ENCODE measurements around the gene GBP4.
"Not testable (repeated sequence)": the region's sequence is repeated elsewhere in the genome, so short reads cannot be mapped to it uniquely, and the experiment has no call there.

Gene GBP4, protein sequence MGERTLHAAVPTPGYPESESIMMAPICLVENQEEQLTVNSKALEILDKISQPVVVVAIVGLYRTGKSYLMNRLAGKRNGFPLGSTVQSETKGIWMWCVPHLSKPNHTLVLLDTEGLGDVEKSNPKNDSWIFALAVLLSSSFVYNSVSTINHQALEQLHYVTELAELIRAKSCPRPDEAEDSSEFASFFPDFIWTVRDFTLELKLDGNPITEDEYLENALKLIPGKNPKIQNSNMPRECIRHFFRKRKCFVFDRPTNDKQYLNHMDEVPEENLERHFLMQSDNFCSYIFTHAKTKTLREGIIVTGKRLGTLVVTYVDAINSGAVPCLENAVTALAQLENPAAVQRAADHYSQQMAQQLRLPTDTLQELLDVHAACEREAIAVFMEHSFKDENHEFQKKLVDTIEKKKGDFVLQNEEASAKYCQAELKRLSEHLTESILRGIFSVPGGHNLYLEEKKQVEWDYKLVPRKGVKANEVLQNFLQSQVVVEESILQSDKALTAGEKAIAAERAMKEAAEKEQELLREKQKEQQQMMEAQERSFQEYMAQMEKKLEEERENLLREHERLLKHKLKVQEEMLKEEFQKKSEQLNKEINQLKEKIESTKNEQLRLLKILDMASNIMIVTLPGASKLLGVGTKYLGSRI

GRCh38 chr1:89198491-89199072 lies at the start of gene GBP4:
TSS of gene GBP4 (minus strand) at chr1:89198942. CDS start at chr1:89198834, 108 bp downstream.
- Histone ChIP-seq H3K4me1 (ENCODE audit: control insufficient read depth in 1 of 2, insufficient read depth in 1 of 2, low read depth in 1 of 2, low read length in 1 of 2) (peaks cover 4 to 20% of the 10 kb centered on the region in 2 experiments), H3K27me3 (peaks cover 36% of the 10 kb centered on the region), H3K9me3 (no peaks in the 10 kb centered on the region), H3K27ac (peak within 1 kb of the TSS; percentile 57), H3K4me3 (ENCODE audit: low read depth in 1 of 2, low read length in 1 of 2) (peak within 1 kb of the TSS; percentile 29 to 51), H3K36me3 (no peaks in the 10 kb centered on the region)
- TF ChIP-seq, protein P1, sequence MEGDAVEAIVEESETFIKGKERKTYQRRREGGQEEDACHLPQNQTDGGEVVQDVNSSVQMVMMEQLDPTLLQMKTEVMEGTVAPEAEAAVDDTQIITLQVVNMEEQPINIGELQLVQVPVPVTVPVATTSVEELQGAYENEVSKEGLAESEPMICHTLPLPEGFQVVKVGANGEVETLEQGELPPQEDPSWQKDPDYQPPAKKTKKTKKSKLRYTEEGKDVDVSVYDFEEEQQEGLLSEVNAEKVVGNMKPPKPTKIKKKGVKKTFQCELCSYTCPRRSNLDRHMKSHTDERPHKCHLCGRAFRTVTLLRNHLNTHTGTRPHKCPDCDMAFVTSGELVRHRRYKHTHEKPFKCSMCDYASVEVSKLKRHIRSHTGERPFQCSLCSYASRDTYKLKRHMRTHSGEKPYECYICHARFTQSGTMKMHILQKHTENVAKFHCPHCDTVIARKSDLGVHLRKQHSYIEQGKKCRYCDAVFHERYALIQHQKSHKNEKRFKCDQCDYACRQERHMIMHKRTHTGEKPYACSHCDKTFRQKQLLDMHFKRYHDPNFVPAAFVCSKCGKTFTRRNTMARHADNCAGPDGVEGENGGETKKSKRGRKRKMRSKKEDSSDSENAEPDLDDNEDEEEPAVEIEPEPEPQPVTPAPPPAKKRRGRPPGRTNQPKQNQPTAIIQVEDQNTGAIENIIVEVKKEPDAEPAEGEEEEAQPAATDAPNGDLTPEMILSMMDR (IDR thresholded peaks at IDR 0.05), result no peak

DNA sequence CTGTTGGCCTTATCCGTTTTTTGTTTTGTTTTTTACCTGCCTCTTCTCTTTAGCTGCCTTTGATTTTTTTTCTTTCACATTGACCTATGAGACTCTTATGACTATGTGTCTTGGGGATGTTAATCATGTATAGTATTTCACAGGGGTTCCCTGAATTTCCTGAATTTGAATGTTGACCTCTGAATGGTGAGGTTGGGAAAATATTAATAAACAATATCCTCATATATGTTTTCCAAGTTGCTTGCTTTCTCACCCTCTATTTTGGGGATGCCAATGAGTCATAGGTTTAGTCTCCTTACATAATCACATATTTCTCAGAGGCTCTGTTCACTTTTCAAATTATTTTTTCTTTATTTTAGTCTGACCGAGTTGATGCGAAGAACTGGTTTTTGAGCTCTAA lies 44.3 kb upstream of the GBP4 start:
- H3K27me3 ChIP-seq, result no peaks in the 10 kb centered on the region
- H3K4me3 ChIP-seq (ENCODE audit: low read depth in 1 of 2, low read length in 1 of 2), result no peak overlapping the region
- TF ChIP-seq, protein P1 (IDR thresholded peaks at IDR 0.05), result no peak
- no peaks in the 10 kb centered on the region for H3K4me1 ChIP-seq (ENCODE audit: control insufficient read depth in 1 of 2, insufficient read depth in 1 of 2, low read depth in 1 of 2, low read length in 1 of 2)
- H3K9me3 ChIP-seq, result no peaks in the 10 kb centered on the region
- no peaks in the 10 kb centered on the region for H3K36me3 ChIP-seq
- no peak overlapping the region for H3K27ac ChIP-seq

GRCh38 chr1:89221341-89221740 lies 22.6 kb upstream of the GBP4 start:
- Histone ChIP-seq H3K4me3 (ENCODE audit: low read depth in 1 of 2, low read length in 1 of 2) (no peak overlapping the region), H3K27me3 (no peaks in the 10 kb centered on the region), H3K9me3 (no peaks in the 10 kb centered on the region), H3K27ac (no peak overlapping the region), H3K4me1 (ENCODE audit: control insufficient read depth in 1 of 2, insufficient read depth in 1 of 2, low read depth in 1 of 2, low read length in 1 of 2) (no peaks in the 10 kb centered on the region), H3K36me3 (no peaks in the 10 kb centered on the region)
- TF ChIP-seq, protein P1 (IDR thresholded peaks at IDR 0.05), result no peak

DNA sequence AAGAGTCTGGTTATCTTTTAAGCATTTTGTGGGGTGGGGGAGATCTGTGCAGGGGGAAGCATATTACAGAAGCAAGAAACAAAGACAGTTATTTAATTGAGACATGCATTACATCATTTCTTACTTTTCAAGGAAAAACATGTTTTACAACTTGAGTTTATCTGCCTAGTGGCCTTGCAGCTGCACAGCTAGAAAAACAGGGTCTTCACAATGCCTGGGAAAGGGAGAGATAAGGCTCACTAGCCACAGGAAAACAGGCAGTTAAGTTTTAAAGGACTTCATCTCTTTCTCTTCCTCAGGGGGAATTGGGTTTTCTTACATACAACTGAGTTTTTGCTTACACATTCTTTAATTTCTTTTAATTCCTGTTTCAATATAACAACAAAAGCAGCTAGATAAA lies 21.1 kb upstream of the GBP4 start:
- H3K27ac ChIP-seq, H3K36me3 ChIP-seq: not testable (repeated sequence)

DNA sequence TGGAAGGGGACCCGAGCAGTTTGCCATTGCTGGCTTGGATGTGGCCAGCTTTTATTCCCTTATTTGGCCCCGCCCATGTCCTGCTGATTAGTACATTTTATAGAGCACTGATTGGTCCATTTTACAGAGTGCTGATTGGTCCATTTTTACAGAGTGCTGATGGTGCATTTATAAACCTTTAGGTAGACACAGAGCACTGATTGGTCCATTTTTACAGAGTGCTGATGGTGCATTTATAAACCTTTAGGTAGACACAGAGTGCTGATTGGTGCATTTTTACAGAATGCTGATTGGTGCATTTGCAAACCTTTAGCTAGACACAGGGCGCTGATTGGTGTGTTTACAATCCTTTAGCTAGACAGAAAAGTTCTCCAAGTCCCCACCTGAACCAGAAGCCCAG lies 20.2 kb upstream of the GBP4 start:
- not testable (repeated sequence) for H3K27ac ChIP-seq, H3K9me3 ChIP-seq

More for the DNA sequence above, 21.1 kb upstream of the GBP4 start:
- not testable (repeated sequence) for H3K4me1 ChIP-seq (ENCODE audit: control insufficient read depth in 1 of 2, insufficient read depth in 1 of 2, low read depth in 1 of 2, low read length in 1 of 2); H3K4me3 ChIP-seq (ENCODE audit: low read depth in 1 of 2, low read length in 1 of 2); H3K9me3 ChIP-seq; H3K27me3 ChIP-seq

GRCh38 chr1:89213347-89213746 lies 14.6 kb upstream of the GBP4 start:
- Histone ChIP-seq H3K9me3 (no peaks in the 10 kb centered on the region), H3K4me1 (ENCODE audit: control insufficient read depth in 1 of 2, insufficient read depth in 1 of 2, low read depth in 1 of 2, low read length in 1 of 2) (no peaks in the 10 kb centered on the region), H3K27me3 (no peaks in the 10 kb centered on the region), H3K27ac (no peak overlapping the region), H3K36me3 (no peaks in the 10 kb centered on the region), H3K4me3 (ENCODE audit: low read depth in 1 of 2, low read length in 1 of 2) (no peak overlapping the region)
- TF ChIP-seq, protein P1 (IDR thresholded peaks at IDR 0.05), result no peak

More for the DNA sequence above, 20.2 kb upstream of the GBP4 start:
- not testable (repeated sequence) for H3K4me1 ChIP-seq (ENCODE audit: control insufficient read depth in 1 of 2, insufficient read depth in 1 of 2, low read depth in 1 of 2, low read length in 1 of 2); H3K4me3 ChIP-seq (ENCODE audit: low read depth in 1 of 2, low read length in 1 of 2); H3K27me3 ChIP-seq; H3K36me3 ChIP-seq
